ENCODE data around the gene KREMEN2. TPM values are rescaled to one million over a fixed set of nuclear protein-coding genes. Genes with fewer than 3 reads are reported as not detected.

Gene KREMEN2
- total and polyA plus RNA-seq, 2 of the 13 experiments (the other 11 are each of a cell fraction or from before 2014, with no cell fraction given): 0.48 to 1.2 TPM

DNA sequence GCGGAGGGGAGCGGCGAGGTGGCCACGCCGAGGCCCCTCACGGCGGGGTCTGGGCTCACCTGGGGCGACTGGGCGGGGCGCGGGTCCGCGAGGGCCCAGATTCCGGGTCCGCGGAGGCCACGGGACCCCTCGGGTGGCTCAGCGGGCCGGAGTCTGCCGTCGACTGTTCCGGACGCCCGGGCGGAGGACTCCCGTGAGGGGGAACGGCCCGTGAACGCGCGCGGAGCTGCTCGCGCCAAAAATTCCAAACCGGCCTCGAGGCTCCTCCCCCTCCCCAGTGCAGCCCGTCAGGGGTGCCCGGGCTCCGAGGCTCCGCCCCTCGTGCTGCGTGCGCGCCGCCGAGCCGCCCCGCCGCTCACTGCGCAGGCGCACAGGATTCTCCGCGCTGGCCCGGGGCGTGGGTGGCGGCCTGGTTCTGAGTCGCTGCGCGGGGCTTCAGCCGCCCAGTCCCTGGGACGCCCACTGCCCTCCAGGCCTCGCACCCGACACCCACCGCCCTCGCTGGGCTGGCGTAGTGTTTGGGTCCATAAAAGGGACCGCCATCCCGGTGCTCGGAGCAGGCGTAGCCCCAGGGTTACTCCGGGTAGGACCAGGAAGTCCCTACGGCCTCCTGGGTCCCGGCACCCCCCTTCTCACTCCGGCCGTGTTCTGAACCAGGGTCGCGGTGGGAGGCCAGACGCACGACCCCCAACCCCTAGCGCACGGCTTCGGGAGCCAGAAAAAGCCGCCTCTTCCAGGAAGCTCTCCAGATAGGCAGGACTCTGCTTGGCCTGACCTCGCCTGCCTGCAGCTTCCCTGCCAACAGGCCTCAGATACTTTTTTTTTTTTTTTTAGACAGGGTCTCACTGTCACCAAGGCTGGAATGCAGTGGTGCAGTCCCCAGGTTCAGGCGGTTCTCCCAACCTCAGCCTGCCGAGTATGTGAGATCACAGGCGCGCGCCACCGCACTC lies 16.4 kb downstream of the KREMEN2 start, which contains the start of gene PKMYT1 (continued):
- TF ChIP-seq, protein P1, sequence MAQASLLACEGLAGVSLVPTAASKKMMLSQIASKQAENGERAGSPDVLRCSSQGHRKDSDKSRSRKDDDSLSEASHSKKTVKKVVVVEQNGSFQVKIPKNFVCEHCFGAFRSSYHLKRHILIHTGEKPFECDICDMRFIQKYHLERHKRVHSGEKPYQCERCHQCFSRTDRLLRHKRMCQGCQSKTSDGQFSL (CRISPR knock-in tag; IDR thresholded peaks at IDR 0.05): no peak
- TF ChIP-seq, protein P2, sequence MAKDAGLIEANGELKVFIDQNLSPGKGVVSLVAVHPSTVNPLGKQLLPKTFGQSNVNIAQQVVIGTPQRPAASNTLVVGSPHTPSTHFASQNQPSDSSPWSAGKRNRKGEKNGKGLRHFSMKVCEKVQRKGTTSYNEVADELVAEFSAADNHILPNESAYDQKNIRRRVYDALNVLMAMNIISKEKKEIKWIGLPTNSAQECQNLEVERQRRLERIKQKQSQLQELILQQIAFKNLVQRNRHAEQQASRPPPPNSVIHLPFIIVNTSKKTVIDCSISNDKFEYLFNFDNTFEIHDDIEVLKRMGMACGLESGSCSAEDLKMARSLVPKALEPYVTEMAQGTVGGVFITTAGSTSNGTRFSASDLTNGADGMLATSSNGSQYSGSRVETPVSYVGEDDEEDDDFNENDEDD (CRISPR knock-in tag; IDR thresholded peaks at IDR 0.05; ENCODE audit: borderline replicate concordance): peak; percentile 86; the same call in 1 of the 2 replicates
- TF ChIP-seq ZNF879 (CRISPR knock-in tag; IDR thresholded peaks at IDR 0.05) (no peak), HMG20A (CRISPR knock-in tag; IDR thresholded peaks at IDR 0.05; ENCODE audit: borderline replicate concordance) (no peak), ZNF30 (CRISPR knock-in tag; IDR thresholded peaks at IDR 0.05) (0 out of 2 replicates have a peak, but pooled peaks have one; percentile 35), KAT8 (CRISPR knock-in tag; IDR thresholded peaks at IDR 0.05) (peak; percentile 75), MEF2D (CRISPR knock-in tag; IDR thresholded peaks at IDR 0.05) (no peak), ZNF225 (CRISPR knock-in tag; IDR thresholded peaks at IDR 0.05) (peak; percentile 23), CBFB (CRISPR knock-in tag; IDR thresholded peaks at IDR 0.05) (no peak), ELF1 (CRISPR knock-in tag; IDR thresholded peaks at IDR 0.05) (peak; percentile 68), ZNF329 (CRISPR knock-in tag; IDR thresholded peaks at IDR 0.05; ENCODE audit: low read depth) (no peak), KLF6 (CRISPR knock-in tag; IDR thresholded peaks at IDR 0.05) (0 out of 2 replicates have a peak, but pooled peaks have one; percentile 34), ATRX (CRISPR knock-in tag; IDR thresholded peaks at IDR 0.05; ENCODE audit: borderline replicate concordance) (no peak), ZNF614 (CRISPR knock-in tag; IDR thresholded peaks at IDR 0.05; ENCODE audit: borderline replicate concordance) (no peak), RNF2 (conservative IDR thresholded peaks at IDR 0.05; ENCODE audit: low read depth) (0 out of 2 replicates have a peak, but pooled peaks have one; percentile 23), ZNF567 (CRISPR knock-in tag; IDR thresholded peaks at IDR 0.05; ENCODE audit: borderline replicate concordance) (peak; percentile 84)
- TF ChIP-seq, protein P3, sequence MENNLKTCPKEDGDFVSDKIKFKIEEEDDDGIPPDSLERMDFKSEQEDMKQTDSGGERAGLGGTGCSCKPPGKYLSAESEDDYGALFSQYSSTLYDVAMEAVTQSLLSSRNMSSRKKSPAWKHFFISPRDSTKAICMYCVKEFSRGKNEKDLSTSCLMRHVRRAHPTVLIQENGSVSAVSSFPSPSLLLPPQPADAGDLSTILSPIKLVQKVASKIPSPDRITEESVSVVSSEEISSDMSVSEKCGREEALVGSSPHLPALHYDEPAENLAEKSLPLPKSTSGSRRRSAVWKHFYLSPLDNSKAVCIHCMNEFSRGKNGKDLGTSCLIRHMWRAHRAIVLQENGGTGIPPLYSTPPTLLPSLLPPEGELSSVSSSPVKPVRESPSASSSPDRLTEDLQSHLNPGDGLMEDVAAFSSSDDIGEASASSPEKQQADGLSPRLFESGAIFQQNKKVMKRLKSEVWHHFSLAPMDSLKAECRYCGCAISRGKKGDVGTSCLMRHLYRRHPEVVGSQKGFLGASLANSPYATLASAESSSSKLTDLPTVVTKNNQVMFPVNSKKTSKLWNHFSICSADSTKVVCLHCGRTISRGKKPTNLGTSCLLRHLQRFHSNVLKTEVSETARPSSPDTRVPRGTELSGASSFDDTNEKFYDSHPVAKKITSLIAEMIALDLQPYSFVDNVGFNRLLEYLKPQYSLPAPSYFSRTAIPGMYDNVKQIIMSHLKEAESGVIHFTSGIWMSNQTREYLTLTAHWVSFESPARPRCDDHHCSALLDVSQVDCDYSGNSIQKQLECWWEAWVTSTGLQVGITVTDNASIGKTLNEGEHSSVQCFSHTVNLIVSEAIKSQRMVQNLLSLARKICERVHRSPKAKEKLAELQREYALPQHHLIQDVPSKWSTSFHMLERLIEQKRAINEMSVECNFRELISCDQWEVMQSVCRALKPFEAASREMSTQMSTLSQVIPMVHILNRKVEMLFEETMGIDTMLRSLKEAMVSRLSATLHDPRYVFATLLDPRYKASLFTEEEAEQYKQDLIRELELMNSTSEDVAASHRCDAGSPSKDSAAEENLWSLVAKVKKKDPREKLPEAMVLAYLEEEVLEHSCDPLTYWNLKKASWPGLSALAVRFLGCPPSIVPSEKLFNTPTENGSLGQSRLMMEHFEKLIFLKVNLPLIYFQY (CRISPR knock-in tag; IDR thresholded peaks at IDR 0.05; ENCODE audit: borderline replicate concordance): peak; percentile 65
- TF ChIP-seq, protein P4, sequence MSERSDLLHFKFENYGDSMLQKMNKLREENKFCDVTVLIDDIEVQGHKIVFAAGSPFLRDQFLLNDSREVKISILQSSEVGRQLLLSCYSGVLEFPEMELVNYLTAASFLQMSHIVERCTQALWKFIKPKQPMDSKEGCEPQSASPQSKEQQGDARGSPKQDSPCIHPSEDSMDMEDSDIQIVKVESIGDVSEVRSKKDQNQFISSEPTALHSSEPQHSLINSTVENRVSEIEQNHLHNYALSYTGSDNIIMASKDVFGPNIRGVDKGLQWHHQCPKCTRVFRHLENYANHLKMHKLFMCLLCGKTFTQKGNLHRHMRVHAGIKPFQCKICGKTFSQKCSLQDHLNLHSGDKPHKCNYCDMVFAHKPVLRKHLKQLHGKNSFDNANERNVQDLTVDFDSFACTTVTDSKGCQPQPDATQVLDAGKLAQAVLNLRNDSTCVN (CRISPR knock-in tag; IDR thresholded peaks at IDR 0.05; ENCODE audit: borderline replicate concordance): no peak
- TF ChIP-seq, protein P5, sequence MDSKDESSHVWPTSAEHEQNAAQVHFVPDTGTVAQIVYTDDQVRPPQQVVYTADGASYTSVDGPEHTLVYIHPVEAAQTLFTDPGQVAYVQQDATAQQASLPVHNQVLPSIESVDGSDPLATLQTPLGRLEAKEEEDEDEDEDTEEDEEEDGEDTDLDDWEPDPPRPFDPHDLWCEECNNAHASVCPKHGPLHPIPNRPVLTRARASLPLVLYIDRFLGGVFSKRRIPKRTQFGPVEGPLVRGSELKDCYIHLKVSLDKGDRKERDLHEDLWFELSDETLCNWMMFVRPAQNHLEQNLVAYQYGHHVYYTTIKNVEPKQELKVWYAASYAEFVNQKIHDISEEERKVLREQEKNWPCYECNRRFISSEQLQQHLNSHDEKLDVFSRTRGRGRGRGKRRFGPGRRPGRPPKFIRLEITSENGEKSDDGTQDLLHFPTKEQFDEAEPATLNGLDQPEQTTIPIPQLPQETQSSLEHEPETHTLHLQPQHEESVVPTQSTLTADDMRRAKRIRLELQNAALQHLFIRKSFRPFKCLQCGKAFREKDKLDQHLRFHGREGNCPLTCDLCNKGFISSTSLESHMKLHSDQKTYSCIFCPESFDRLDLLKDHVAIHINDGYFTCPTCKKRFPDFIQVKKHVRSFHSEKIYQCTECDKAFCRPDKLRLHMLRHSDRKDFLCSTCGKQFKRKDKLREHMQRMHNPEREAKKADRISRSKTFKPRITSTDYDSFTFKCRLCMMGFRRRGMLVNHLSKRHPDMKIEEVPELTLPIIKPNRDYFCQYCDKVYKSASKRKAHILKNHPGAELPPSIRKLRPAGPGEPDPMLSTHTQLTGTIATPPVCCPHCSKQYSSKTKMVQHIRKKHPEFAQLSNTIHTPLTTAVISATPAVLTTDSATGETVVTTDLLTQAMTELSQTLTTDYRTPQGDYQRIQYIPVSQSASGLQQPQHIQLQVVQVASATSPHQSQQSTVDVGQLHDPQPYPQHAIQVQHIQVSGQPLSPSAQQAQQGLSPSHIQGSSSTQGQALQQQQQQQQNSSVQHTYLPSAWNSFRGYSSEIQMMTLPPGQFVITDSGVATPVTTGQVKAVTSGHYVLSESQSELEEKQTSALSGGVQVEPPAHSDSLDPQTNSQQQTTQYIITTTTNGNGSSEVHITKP (CRISPR knock-in tag; IDR thresholded peaks at IDR 0.05; ENCODE audit: low read depth): no peak

Data from HepG2 (cell line).